Stimulated activated naive CD8-positive, alpha-beta T cell treated with anti-CD3 and anti-CD28 coated beads, Interleukin-15, Interleukin-2, amounts not matched to agents 100 ng/mL and 50 ng/mL, for 24 hours (primary cell): ENCODE results near the gene HIVEP2.

Experiments used
- H3K27ac Mint-ChIP-seq: one replicate; pipeline ENCODE4 v1.8.0; 2021; ENCODE audit warnings: mild to moderate bottlenecking, mixed read lengths
- H3K27me3 Mint-ChIP-seq: one replicate; pipeline ENCODE4 v1.8.0; 2021; ENCODE audit warnings: mixed read lengths
- H3K36me3 Mint-ChIP-seq: one replicate; pipeline ENCODE4 v1.8.0; 2021; ENCODE audit warnings: low read depth, mixed read lengths
- H3K4me1 Mint-ChIP-seq: one replicate; pipeline ENCODE4 v1.8.0; 2021; ENCODE audit warnings: low read depth, mixed read lengths
- H3K4me3 Mint-ChIP-seq: one replicate; pipeline ENCODE4 v1.8.0; 2021; ENCODE audit warnings: mild to moderate bottlenecking, mixed read lengths
- H3K9me3 Mint-ChIP-seq: one replicate; pipeline ENCODE4 v1.8.0; 2021; ENCODE audit warnings: mixed read lengths

Gene HIVEP2

GRCh38 chr6:142845624-142846458 lies 99.1 kb downstream of the HIVEP2 start:
- Mint-ChIP-seq H3K27me3 (no peaks in the 10 kb centered on the region), H3K4me3 (peak overlapping the region; percentile 86), H3K9me3 (no peaks in the 10 kb centered on the region), H3K4me1 (peaks cover 98% of the 10 kb centered on the region), H3K27ac (peak overlapping the region; percentile 99), H3K36me3 (peaks cover 9% of the 10 kb centered on the region)

GRCh38 chr6:142845143-142845571 lies 99.8 kb downstream of the HIVEP2 start:
- Mint-ChIP-seq H3K27ac (peak overlapping the region; percentile 99), H3K36me3 (peaks cover 9% of the 10 kb centered on the region), H3K9me3 (no peaks in the 10 kb centered on the region), H3K27me3 (no peaks in the 10 kb centered on the region), H3K4me1 (peaks cover 97% of the 10 kb centered on the region), H3K4me3 (peak overlapping the region; percentile 86)

- H3K4me3 Mint-ChIP-seq = peak overlapping the region; percentile 86
- H3K27me3 Mint-ChIP-seq = no peaks in the 10 kb centered on the region
- H3K36me3 Mint-ChIP-seq = peaks cover 7% of the 10 kb centered on the region
- no peaks in the 10 kb centered on the region for H3K9me3 Mint-ChIP-seq
- H3K4me1 Mint-ChIP-seq = peaks cover 97% of the 10 kb centered on the region
- H3K27ac Mint-ChIP-seq = peak overlapping the region; percentile 99
Observed at GRCh38 chr6:142844065-142844755, 100.8 kb downstream of the HIVEP2 start.

- peak overlapping the region; percentile 99 for H3K27ac Mint-ChIP-seq
- H3K9me3 Mint-ChIP-seq = no peaks in the 10 kb centered on the region
- peak overlapping the region; percentile 86 for H3K4me3 Mint-ChIP-seq
- H3K36me3 Mint-ChIP-seq = peaks cover 9% of the 10 kb centered on the region
- no peaks in the 10 kb centered on the region for H3K27me3 Mint-ChIP-seq
- peaks cover 97% of the 10 kb centered on the region for H3K4me1 Mint-ChIP-seq
Observed at GRCh38 chr6:142843361-142843760, 101.6 kb downstream of the HIVEP2 start.

GRCh38 chr6:142842418-142843261 lies 102.3 kb downstream of the HIVEP2 start:
- peak overlapping the region; percentile 86 for H3K4me3 Mint-ChIP-seq
- peak overlapping the region; percentile 99 for H3K27ac Mint-ChIP-seq
- H3K27me3 Mint-ChIP-seq = no peaks in the 10 kb centered on the region
- peaks cover 97% of the 10 kb centered on the region for H3K4me1 Mint-ChIP-seq
- peaks cover 9% of the 10 kb centered on the region for H3K36me3 Mint-ChIP-seq
- H3K9me3 Mint-ChIP-seq = no peaks in the 10 kb centered on the region

GRCh38 chr6:142841915-142842314 lies 103.1 kb downstream of the HIVEP2 start:
- Mint-ChIP-seq H3K4me1 (peaks cover 97% of the 10 kb centered on the region), H3K9me3 (no peaks in the 10 kb centered on the region), H3K27ac (peak overlapping the region; percentile 99), H3K4me3 (peak overlapping the region; percentile 86), H3K36me3 (peaks cover 9% of the 10 kb centered on the region), H3K27me3 (no peaks in the 10 kb centered on the region)

GRCh38 chr6:142839686-142840040 lies 105.3 kb downstream of the HIVEP2 start:
- Mint-ChIP-seq H3K27me3 (no peaks in the 10 kb centered on the region), H3K36me3 (peaks cover 22% of the 10 kb centered on the region), H3K4me3 (peak overlapping the region; percentile 40), H3K4me1 (peaks cover 95% of the 10 kb centered on the region), H3K9me3 (no peaks in the 10 kb centered on the region), H3K27ac (peak overlapping the region; percentile 89)

GRCh38 chr6:142838821-142839685 lies 105.9 kb downstream of the HIVEP2 start:
- H3K9me3 Mint-ChIP-seq = no peaks in the 10 kb centered on the region
- H3K4me3 Mint-ChIP-seq = peak overlapping the region; percentile 40
- H3K27ac Mint-ChIP-seq = peak overlapping the region; percentile 89
- H3K4me1 Mint-ChIP-seq = peaks cover 94% of the 10 kb centered on the region
- peaks cover 22% of the 10 kb centered on the region for H3K36me3 Mint-ChIP-seq
- H3K27me3 Mint-ChIP-seq = no peaks in the 10 kb centered on the region

- Mint-ChIP-seq H3K27ac (no peak overlapping the region), H3K36me3 (peaks cover 48% of the 10 kb centered on the region), H3K4me1 (peaks cover 94% of the 10 kb centered on the region), H3K4me3 (no peak overlapping the region), H3K27me3 (no peaks in the 10 kb centered on the region), H3K9me3 (no peaks in the 10 kb centered on the region)
Observed at GRCh38 chr6:142835787-142836535, 109.0 kb downstream of the HIVEP2 start.

- peaks cover 97% of the 10 kb centered on the region for H3K4me1 Mint-ChIP-seq
- no peaks in the 10 kb centered on the region for H3K9me3 Mint-ChIP-seq
- no peak overlapping the region for H3K27ac Mint-ChIP-seq
- no peaks in the 10 kb centered on the region for H3K27me3 Mint-ChIP-seq
- H3K36me3 Mint-ChIP-seq = peaks cover 58% of the 10 kb centered on the region
- no peak overlapping the region for H3K4me3 Mint-ChIP-seq
Observed at GRCh38 chr6:142834853-142835252, 110.1 kb downstream of the HIVEP2 start.

- Mint-ChIP-seq H3K27me3 (no peaks in the 10 kb centered on the region), H3K27ac (no peak overlapping the region), H3K4me1 (peaks cover 97% of the 10 kb centered on the region), H3K9me3 (peaks cover 6% of the 10 kb centered on the region), H3K4me3 (no peak overlapping the region), H3K36me3 (peaks cover 65% of the 10 kb centered on the region)
Observed at GRCh38 chr6:142833798-142834197, 111.2 kb downstream of the HIVEP2 start.

GRCh38 chr6:142833054-142833453 lies 111.9 kb downstream of the HIVEP2 start:
- Mint-ChIP-seq H3K36me3 (peaks cover 65% of the 10 kb centered on the region), H3K27ac (peak overlapping the region; percentile 81), H3K4me3 (peak overlapping the region; percentile 42), H3K9me3 (peaks cover 7% of the 10 kb centered on the region), H3K27me3 (no peaks in the 10 kb centered on the region), H3K4me1 (peaks cover 95% of the 10 kb centered on the region)

- Mint-ChIP-seq H3K27me3 (no peaks in the 10 kb centered on the region), H3K9me3 (peaks cover 7% of the 10 kb centered on the region), H3K4me1 (peaks cover 91% of the 10 kb centered on the region), H3K27ac (peak overlapping the region; percentile 53), H3K4me3 (no peak overlapping the region), H3K36me3 (peaks cover 68% of the 10 kb centered on the region)
Observed at GRCh38 chr6:142830807-142831206, 114.2 kb downstream of the HIVEP2 start.
